WTC11 (cell line): ENCODE data around the gene ARHGAP8.

Source experiments
- ATF3 ChIP-seq: sonication (generic); formaldehyde crosslinking; conservative IDR thresholded peaks from 2 replicates; pipeline ENCODE4 v1.8.1; 2022; ENCODE audit warnings: mild to moderate bottlenecking, missing genetic modification reagents
- ESRRA ChIP-seq: sonication (generic); formaldehyde crosslinking; IDR thresholded peaks from 2 replicates; pipeline ENCODE4 v1.8.1; 2022; ENCODE audit warnings: mild to moderate bottlenecking, missing genetic modification reagents, borderline replicate concordance
- JUN ChIP-seq: sonication (generic); formaldehyde crosslinking; IDR thresholded peaks from 2 replicates; pipeline ENCODE4 v1.8.0; 2023; ENCODE audit warnings: mild to moderate bottlenecking, missing genetic modification reagents
- SMAD3 ChIP-seq: sonication (generic); formaldehyde crosslinking; IDR thresholded peaks from 2 replicates; pipeline ENCODE4 v1.8.0; 2022; ENCODE audit warnings: missing genetic modification reagents, mild to moderate bottlenecking, borderline replicate concordance
- STAT6 ChIP-seq: sonication (generic); formaldehyde crosslinking; conservative IDR thresholded peaks from 2 replicates; pipeline ENCODE4 v1.8.1; 2023; ENCODE audit warnings: mild to moderate bottlenecking, low read depth, missing genetic modification reagents, moderate library complexity
- TEAD4 ChIP-seq: sonication (generic); formaldehyde crosslinking; IDR thresholded peaks from 2 replicates; pipeline ENCODE4 v1.8.0; 2022; ENCODE audit warnings: mild to moderate bottlenecking, missing genetic modification reagents
- USF1 ChIP-seq: sonication (generic); formaldehyde crosslinking; IDR thresholded peaks from 2 replicates; pipeline ENCODE4 v1.8.0; 2022; ENCODE audit warnings: mild to moderate bottlenecking, missing genetic modification reagents
- ZSCAN18 ChIP-seq: fragments of 250-450 bp; sonication (Bioruptor Pico); IDR thresholded peaks from 2 replicates; pipeline ENCODE4 v2.1.2; 2022; ENCODE audit warnings: mild to moderate bottlenecking, moderate library complexity
- TF ChIP-seq, protein P1 (sequence below): fragments of 200-600 bp; IDR thresholded peaks from 2 replicates; pipeline ENCODE4 v1.8.0; 2022; ENCODE audit warnings: antibody characterized with exemption
- TF ChIP-seq, protein P2 (sequence below): sonication (generic); formaldehyde crosslinking; IDR thresholded peaks from 2 replicates; pipeline ENCODE4 v1.8.0; 2022; ENCODE audit warnings: mild to moderate bottlenecking, missing genetic modification reagents
- TF ChIP-seq, protein P3 (sequence below): sonication (generic); formaldehyde crosslinking; IDR thresholded peaks from 2 replicates; pipeline ENCODE4 v1.8.0; 2022; ENCODE audit warnings: mild to moderate bottlenecking, missing genetic modification reagents
- TF ChIP-seq, protein P4 (sequence below): sonication (generic); formaldehyde crosslinking; IDR thresholded peaks from 2 replicates; pipeline ENCODE4 v1.8.1; 2023; ENCODE audit warnings: mild to moderate bottlenecking, missing genetic modification reagents, moderate library complexity

- TF ChIP-seq, protein P1, sequence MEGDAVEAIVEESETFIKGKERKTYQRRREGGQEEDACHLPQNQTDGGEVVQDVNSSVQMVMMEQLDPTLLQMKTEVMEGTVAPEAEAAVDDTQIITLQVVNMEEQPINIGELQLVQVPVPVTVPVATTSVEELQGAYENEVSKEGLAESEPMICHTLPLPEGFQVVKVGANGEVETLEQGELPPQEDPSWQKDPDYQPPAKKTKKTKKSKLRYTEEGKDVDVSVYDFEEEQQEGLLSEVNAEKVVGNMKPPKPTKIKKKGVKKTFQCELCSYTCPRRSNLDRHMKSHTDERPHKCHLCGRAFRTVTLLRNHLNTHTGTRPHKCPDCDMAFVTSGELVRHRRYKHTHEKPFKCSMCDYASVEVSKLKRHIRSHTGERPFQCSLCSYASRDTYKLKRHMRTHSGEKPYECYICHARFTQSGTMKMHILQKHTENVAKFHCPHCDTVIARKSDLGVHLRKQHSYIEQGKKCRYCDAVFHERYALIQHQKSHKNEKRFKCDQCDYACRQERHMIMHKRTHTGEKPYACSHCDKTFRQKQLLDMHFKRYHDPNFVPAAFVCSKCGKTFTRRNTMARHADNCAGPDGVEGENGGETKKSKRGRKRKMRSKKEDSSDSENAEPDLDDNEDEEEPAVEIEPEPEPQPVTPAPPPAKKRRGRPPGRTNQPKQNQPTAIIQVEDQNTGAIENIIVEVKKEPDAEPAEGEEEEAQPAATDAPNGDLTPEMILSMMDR: no peak
- TF ChIP-seq ESRRA (CRISPR knock-in tag): no peak
- TF ChIP-seq, protein P2, sequence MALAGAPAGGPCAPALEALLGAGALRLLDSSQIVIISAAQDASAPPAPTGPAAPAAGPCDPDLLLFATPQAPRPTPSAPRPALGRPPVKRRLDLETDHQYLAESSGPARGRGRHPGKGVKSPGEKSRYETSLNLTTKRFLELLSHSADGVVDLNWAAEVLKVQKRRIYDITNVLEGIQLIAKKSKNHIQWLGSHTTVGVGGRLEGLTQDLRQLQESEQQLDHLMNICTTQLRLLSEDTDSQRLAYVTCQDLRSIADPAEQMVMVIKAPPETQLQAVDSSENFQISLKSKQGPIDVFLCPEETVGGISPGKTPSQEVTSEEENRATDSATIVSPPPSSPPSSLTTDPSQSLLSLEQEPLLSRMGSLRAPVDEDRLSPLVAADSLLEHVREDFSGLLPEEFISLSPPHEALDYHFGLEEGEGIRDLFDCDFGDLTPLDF (CRISPR knock-in tag): no peak
- no peak for TF ChIP-seq SMAD3 (CRISPR knock-in tag)
- no peak for TF ChIP-seq USF1
- no peak for TF ChIP-seq TEAD4
- TF ChIP-seq, protein P3, sequence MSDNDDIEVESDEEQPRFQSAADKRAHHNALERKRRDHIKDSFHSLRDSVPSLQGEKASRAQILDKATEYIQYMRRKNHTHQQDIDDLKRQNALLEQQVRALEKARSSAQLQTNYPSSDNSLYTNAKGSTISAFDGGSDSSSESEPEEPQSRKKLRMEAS: no peak
- TF ChIP-seq ZSCAN18 (CRISPR knock-in tag): no peak
- no peak for TF ChIP-seq JUN (CRISPR knock-in tag)
- TF ChIP-seq STAT6 (CRISPR knock-in tag): no peak
- TF ChIP-seq, protein P4, sequence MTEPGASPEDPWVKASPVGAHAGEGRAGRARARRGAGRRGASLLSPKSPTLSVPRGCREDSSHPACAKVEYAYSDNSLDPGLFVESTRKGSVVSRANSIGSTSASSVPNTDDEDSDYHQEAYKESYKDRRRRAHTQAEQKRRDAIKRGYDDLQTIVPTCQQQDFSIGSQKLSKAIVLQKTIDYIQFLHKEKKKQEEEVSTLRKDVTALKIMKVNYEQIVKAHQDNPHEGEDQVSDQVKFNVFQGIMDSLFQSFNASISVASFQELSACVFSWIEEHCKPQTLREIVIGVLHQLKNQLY (CRISPR knock-in tag): no peak
- no peak for TF ChIP-seq ATF3 (CRISPR knock-in tag)
Observed at GRCh38 chr22:44907765-44908737, 155.7 kb downstream of the ARHGAP8 start.
